Caco-2 (cell line): ENCODE measurements around the gene TECR. TPM values are rescaled to one million over a fixed set of nuclear protein-coding genes. Genes with fewer than 3 reads are reported as not detected.
"Not testable (repeated sequence)": the region's sequence is repeated elsewhere in the genome, so short reads cannot be mapped to it uniquely, and the experiment has no call there.

Experiments used
- BruUV-seq: library from RNA; stranded (reverse); fragments of 400-500 nt; replicated peaks from 2 replicates; lab custom pipeline; 2021; lab: Mats Ljungman, UMichigan
- CTCF ChIA-PET: fragments of 300-600 bp; sonication (Branson Sonifier 250); formaldehyde crosslinking; loops from one replicate; lab custom pipeline; 2022; ENCODE audit warnings: antibody characterized with exemption; lab: Charles Lee
- POLR2A ChIA-PET: fragments of 300-600 bp; sonication (Branson Sonifier 250); formaldehyde crosslinking; loops from one replicate; lab custom pipeline; 2022; ENCODE audit warnings: antibody characterized with exemption; lab: Charles Lee
- DNase-seq, 2 experiments: peaks; one replicate each; pipeline versions ENCODE4 v3.0.0 to v3.0.0-alpha.2; 2020 to 2022
- H3K27me3 ChIP-seq: replicated peaks from 2 replicates; pipeline ENCODE4 v1.6.0; 2011; ENCODE audit warnings: low read length; ENCODE audit not compliant: control insufficient read depth, insufficient read depth
- H3K36me3 ChIP-seq: 2 replicates; pipeline ENCODE4 v1.5.1; 2011; ENCODE audit warnings: low read length; ENCODE audit not compliant: control insufficient read depth, insufficient read depth
- H3K4me1 ChIP-seq: fragments of 250-450 bp; sonication (Bioruptor Pico); 2 replicates; pipeline ENCODE4 v1.5.1; 2020; ENCODE audit warnings: mild to moderate bottlenecking
- H3K4me3 ChIP-seq: 2 replicates; pipeline ENCODE4 v1.5.1; 2011; ENCODE audit warnings: low read depth, mild to moderate bottlenecking, control low read depth, low read length
- H3K9me3 ChIP-seq: fragments of 250-450 bp; sonication (Bioruptor Pico); 2 replicates; pipeline ENCODE4 v1.5.1; 2020; ENCODE audit warnings: mild to moderate bottlenecking, moderate library complexity
- H3K27ac Mint-ChIP-seq: one replicate; pipeline ENCODE4 v1.8.0; 2022; ENCODE audit warnings: mixed read lengths; ENCODE audit not compliant: unreplicated experiment
- H3K27me3 Mint-ChIP-seq: one replicate; pipeline ENCODE4 v1.8.0; 2022; ENCODE audit warnings: mixed read lengths; ENCODE audit not compliant: insufficient read depth, unreplicated experiment
- H3K36me3 Mint-ChIP-seq: one replicate; pipeline ENCODE4 v1.8.0; 2022; ENCODE audit warnings: mild to moderate bottlenecking, mixed read lengths; ENCODE audit not compliant: insufficient read depth, unreplicated experiment
- H3K4me1 Mint-ChIP-seq: one replicate; pipeline ENCODE4 v1.8.0; 2022; ENCODE audit warnings: low read depth, mixed read lengths; ENCODE audit not compliant: unreplicated experiment
- H3K4me3 Mint-ChIP-seq: one replicate; pipeline ENCODE4 v1.8.0; 2022; ENCODE audit warnings: mild to moderate bottlenecking, moderate library complexity, mixed read lengths; ENCODE audit not compliant: unreplicated experiment
- H3K9me3 Mint-ChIP-seq: one replicate; pipeline ENCODE4 v1.8.0; 2022; ENCODE audit warnings: mixed read lengths; ENCODE audit not compliant: unreplicated experiment
- intact Hi-C: fragments of 100-400 bp; cut with micrococcal nuclease; formaldehyde crosslinking; loops from one replicate; pipeline ENCODE4 v1.10.0; 2022; ENCODE audit not compliant: unreplicated experiment
- total RNA-seq: library from RNA; stranded (reverse); gene quantifications from 2 replicates; pipeline ENCODE4 v1.2.3, GENCODE V29; 2022
- TF ChIP-seq, protein P1 (sequence below), 2 experiments: fragments of 200-600 bp in 1 of 2; IDR thresholded peaks; 1 replicate in 1 of 2; 2 replicates in 1 of 2; pipeline versions ENCODE4 v1.5.1 to v1.8.0; 2011 to 2022; ENCODE audit warnings: antibody characterized with exemption in 1 of 2, control low read depth in 1 of 2, inconsistent platforms in 1 of 2, low read depth in 1 of 2, low read length in 1 of 2, mild to moderate bottlenecking in 1 of 2, moderate library complexity in 1 of 2; ENCODE audit not compliant: insufficient read depth in 1 of 2, severe bottlenecking in 1 of 2, unreplicated experiment in 1 of 2

TECR gene
- total RNA-seq, 1 experiment from 2014 or later = 300 TPM

DNA sequence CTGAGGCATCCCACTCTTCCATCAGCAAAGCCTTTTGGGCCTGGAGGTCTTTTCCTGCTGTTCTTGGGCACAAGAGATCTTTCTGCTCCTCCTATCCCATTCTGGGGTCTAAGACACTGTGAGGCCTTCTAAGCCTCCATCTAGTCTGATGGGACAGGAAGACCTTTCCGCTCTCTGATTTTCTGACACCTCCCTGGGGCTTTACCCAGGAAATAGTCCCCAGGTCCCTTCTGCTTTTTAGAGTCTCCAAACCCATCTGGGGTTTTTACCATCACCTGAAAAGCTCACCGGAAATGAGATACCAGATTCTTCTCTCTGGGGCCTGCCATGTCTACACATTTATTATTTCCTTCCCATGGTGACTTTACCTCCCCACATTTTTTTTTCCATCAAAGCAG lies 74.6 kb downstream of the TECR start:
- no peaks in the 10 kb centered on the region for H3K9me3 Mint-ChIP-seq
- DNase-seq = no peak
- Histone ChIP-seq H3K4me3 (no peak overlapping the region), H3K36me3 (no peaks in the 10 kb centered on the region), H3K4me1 (no peaks in the 10 kb centered on the region), H3K9me3 (no peaks in the 10 kb centered on the region), H3K27me3 (no peaks in the 10 kb centered on the region)
- BruUV-seq = no TSS peak
- H3K4me3 Mint-ChIP-seq = no peak overlapping the region
- TF ChIP-seq, protein P1, sequence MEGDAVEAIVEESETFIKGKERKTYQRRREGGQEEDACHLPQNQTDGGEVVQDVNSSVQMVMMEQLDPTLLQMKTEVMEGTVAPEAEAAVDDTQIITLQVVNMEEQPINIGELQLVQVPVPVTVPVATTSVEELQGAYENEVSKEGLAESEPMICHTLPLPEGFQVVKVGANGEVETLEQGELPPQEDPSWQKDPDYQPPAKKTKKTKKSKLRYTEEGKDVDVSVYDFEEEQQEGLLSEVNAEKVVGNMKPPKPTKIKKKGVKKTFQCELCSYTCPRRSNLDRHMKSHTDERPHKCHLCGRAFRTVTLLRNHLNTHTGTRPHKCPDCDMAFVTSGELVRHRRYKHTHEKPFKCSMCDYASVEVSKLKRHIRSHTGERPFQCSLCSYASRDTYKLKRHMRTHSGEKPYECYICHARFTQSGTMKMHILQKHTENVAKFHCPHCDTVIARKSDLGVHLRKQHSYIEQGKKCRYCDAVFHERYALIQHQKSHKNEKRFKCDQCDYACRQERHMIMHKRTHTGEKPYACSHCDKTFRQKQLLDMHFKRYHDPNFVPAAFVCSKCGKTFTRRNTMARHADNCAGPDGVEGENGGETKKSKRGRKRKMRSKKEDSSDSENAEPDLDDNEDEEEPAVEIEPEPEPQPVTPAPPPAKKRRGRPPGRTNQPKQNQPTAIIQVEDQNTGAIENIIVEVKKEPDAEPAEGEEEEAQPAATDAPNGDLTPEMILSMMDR (IDR thresholded peaks at IDR 0.05; ENCODE audit: insufficient read depth in 1 of 2, low read depth in 1 of 2, low read length in 1 of 2, severe bottlenecking in 1 of 2, unreplicated experiment in 1 of 2) = no peak
- H3K27me3 Mint-ChIP-seq = no peaks in the 10 kb centered on the region
- no peaks in the 10 kb centered on the region for H3K36me3 Mint-ChIP-seq
- POLR2A ChIA-PET = no interaction called here
- H3K4me1 Mint-ChIP-seq = no peaks in the 10 kb centered on the region
- intact Hi-C loops = no loop called here
- no peak overlapping the region for H3K27ac Mint-ChIP-seq
- CTCF ChIA-PET = no interaction called here

DNA sequence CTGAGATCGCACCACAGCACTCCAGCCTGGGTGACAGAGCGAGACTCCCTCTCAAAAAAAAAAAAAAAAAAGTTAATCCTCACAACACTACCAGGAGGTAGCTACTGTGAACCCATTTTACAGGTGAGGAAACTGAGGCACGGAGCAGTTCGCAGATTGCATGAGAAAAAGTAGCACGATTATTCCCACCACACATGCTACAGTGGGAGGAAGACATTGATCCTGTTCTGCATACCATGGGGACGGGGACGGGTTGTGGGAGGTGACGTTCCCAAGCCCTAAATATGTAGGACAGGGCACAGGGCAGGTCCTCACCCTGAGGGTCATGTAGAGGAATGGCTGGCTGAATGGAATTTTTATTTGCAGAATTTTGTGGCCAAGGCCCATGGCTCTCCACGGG lies 77.2 kb downstream of the TECR start:
- Mint-ChIP-seq H3K4me3 (no peak overlapping the region), H3K27ac (no peak overlapping the region), H3K36me3 (no peaks in the 10 kb centered on the region), H3K27me3 (no peaks in the 10 kb centered on the region), H3K9me3 (no peaks in the 10 kb centered on the region), H3K4me1 (no peaks in the 10 kb centered on the region)
- Histone ChIP-seq H3K27me3 (no peaks in the 10 kb centered on the region), H3K4me3 (no peak overlapping the region), H3K9me3 (no peaks in the 10 kb centered on the region), H3K4me1 (no peaks in the 10 kb centered on the region), H3K36me3 (no peaks in the 10 kb centered on the region)
- CTCF ChIA-PET = no interaction called here
- TF ChIP-seq, protein P1 (IDR thresholded peaks at IDR 0.05; ENCODE audit: insufficient read depth in 1 of 2, low read depth in 1 of 2, low read length in 1 of 2, severe bottlenecking in 1 of 2, unreplicated experiment in 1 of 2) = no peak
- no TSS peak for BruUV-seq
- intact Hi-C loops = no loop called here
- POLR2A ChIA-PET = no interaction called here
- no peak for DNase-seq

DNA sequence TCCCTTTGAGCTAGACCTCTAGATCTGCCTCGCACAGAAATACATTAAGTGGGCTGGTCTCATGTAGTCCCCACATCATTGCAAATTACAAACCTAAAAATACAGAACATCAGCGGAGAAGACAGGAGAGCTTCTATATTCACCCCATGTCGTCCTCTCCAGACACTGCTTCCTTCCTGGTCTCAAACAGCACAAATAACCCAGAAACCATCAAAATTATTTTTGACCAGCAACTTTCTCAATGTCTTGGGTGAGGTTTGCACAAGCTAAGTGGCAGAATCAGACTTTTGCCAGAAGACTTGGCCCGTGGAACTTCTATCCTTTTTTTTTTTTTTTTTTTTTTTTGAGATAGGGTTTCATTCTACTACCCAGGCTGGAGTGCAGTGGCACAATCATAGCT lies 81.7 kb downstream of the TECR start:
- H3K27me3 ChIP-seq = no peaks in the 10 kb centered on the region
- ChIA-PET CTCF (interaction anchor here (0.7 kb wide), 1 partner anchor 179 kb away, joined by 4 read pairs; no protein-coding TSS in a partner anchor), POLR2A (no interaction called here)
- no peaks in the 10 kb centered on the region for H3K4me1 ChIP-seq
- intact Hi-C loops = no loop called here
- no TSS peak for BruUV-seq
- DNase-seq = no peak
- TF ChIP-seq, protein P1 (IDR thresholded peaks at IDR 0.05; ENCODE audit: insufficient read depth in 1 of 2, low read depth in 1 of 2, low read length in 1 of 2, severe bottlenecking in 1 of 2, unreplicated experiment in 1 of 2) = no peak
- H3K36me3 Mint-ChIP-seq = no peaks in the 10 kb centered on the region
- no peaks in the 10 kb centered on the region for H3K27me3 Mint-ChIP-seq
- no peaks in the 10 kb centered on the region for H3K9me3 ChIP-seq
- H3K27ac Mint-ChIP-seq = no peak overlapping the region
- no peaks in the 10 kb centered on the region for H3K4me1 Mint-ChIP-seq
- no peaks in the 10 kb centered on the region for H3K36me3 ChIP-seq
- H3K4me3 Mint-ChIP-seq = no peak overlapping the region
- peaks cover 4% of the 10 kb centered on the region for H3K9me3 Mint-ChIP-seq
- H3K4me3 ChIP-seq = no peak overlapping the region

DNA sequence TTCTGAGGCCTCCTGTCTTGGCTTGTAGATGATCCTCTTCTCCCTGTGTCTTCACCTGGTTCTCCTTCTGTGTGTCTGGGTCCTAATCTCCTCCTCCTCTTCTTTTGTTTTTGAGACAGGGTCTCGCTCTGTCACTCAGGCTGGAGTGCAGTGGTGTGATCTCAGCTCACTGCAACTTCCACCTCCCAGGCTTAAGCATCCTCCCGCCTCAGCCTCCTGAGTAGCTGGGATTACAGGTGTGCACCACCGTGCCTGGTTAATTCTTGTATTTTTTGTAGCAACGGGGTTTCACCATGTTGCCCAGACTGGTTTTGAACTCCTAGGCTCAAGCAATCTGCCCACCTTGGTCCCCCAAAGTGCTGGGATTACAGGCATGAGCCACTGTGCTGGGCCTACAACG lies 82.8 kb downstream of the TECR start:
- H3K4me3 ChIP-seq, intact Hi-C loops, H3K4me1 Mint-ChIP-seq, H3K27ac Mint-ChIP-seq, H3K9me3 ChIP-seq, H3K36me3 Mint-ChIP-seq, H3K27me3 ChIP-seq, CTCF ChIA-PET, H3K4me3 Mint-ChIP-seq, H3K4me1 ChIP-seq, H3K36me3 ChIP-seq, H3K27me3 Mint-ChIP-seq, DNase-seq, BruUV-seq, POLR2A ChIA-PET: not testable (repeated sequence)
- peaks cover 16% of the 10 kb centered on the region for H3K9me3 Mint-ChIP-seq
